Fibroblast of the aortic adventitia (primary cell): ENCODE data around the gene NUFIP1. TPM values are rescaled to one million over a fixed set of nuclear protein-coding genes. Genes with fewer than 3 reads are reported as not detected.

Experiments used
- DNase-seq: peaks from one replicate; pipeline ENCODE4 v3.0.0-alpha.2; 2010; ENCODE audit warnings: low read depth
- H3K4me3 ChIP-seq: 2 replicates; pipeline ENCODE4 v1.5.1; 2011; ENCODE audit warnings: low read depth, mild to moderate bottlenecking, control low read depth, low read length, moderate library complexity
- total RNA-seq: library from RNA; depleted of rRNA; stranded (reverse); fragments of >200 nt; gene quantifications from 2 replicates; pipeline ENCODE4 v1.2.3, GENCODE V29; 2012; ENCODE audit warnings: low replicate concordance
- TF ChIP-seq, protein P1 (sequence below): IDR thresholded peaks from 2 replicates; pipeline ENCODE4 v1.5.1; 2011; ENCODE audit warnings: mild to moderate bottlenecking, low read length, control low read depth, inconsistent platforms; ENCODE audit not compliant: insufficient read depth

NUFIP1 gene
- total RNA-seq, 1 donor: 4.5 TPM

GRCh38 chr13:44969551-44970484, 19.5 kb downstream of the NUFIP1 start:
- TF ChIP-seq, protein P1, sequence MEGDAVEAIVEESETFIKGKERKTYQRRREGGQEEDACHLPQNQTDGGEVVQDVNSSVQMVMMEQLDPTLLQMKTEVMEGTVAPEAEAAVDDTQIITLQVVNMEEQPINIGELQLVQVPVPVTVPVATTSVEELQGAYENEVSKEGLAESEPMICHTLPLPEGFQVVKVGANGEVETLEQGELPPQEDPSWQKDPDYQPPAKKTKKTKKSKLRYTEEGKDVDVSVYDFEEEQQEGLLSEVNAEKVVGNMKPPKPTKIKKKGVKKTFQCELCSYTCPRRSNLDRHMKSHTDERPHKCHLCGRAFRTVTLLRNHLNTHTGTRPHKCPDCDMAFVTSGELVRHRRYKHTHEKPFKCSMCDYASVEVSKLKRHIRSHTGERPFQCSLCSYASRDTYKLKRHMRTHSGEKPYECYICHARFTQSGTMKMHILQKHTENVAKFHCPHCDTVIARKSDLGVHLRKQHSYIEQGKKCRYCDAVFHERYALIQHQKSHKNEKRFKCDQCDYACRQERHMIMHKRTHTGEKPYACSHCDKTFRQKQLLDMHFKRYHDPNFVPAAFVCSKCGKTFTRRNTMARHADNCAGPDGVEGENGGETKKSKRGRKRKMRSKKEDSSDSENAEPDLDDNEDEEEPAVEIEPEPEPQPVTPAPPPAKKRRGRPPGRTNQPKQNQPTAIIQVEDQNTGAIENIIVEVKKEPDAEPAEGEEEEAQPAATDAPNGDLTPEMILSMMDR: peak; percentile 79
- H3K4me3 ChIP-seq: no peak overlapping the region
- DNase-seq: peak; percentile 82

GRCh38 chr13:44968434-44968815, 20.8 kb downstream of the NUFIP1 start:
- no peak for DNase-seq
- TF ChIP-seq, protein P1: no peak
- H3K4me3 ChIP-seq: no peak overlapping the region

DNA sequence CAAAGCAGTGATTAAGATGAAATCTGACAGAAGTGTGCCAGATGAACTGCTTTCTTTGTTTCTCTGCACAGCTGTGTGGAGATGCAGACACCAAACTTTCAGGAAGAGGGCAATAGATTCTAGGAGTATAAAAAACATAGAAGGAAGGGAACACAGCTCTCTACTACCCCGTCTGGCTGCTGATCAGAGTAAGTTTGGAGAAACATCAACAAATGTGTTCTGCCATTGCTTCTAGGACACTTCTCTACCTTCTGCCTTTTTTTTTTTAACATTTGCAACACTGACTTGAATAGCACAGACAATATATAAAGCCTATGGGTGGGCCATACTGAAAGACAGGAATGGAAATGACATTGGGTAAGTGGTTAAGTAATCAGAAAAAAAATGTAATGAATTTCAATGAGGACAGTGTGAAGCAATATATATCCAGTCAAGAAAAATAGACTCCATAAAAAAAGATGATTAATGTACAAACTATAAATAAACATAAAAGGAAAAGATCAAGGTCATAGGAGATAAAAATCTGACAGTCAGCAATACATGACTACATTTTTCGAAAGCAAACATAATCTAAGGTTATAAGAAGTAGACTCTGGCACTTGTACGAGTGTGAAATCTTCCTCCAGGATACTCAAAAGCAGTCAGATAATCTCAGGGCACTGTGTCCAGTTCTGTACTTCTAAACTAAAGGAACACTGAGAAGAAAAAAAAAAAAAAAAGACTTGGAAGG, 21.4 kb downstream of the NUFIP1 start:
- TF ChIP-seq, protein P1: peak; percentile 42
- DNase-seq: peak; percentile 50
- H3K4me3 ChIP-seq: no peak overlapping the region

DNA sequence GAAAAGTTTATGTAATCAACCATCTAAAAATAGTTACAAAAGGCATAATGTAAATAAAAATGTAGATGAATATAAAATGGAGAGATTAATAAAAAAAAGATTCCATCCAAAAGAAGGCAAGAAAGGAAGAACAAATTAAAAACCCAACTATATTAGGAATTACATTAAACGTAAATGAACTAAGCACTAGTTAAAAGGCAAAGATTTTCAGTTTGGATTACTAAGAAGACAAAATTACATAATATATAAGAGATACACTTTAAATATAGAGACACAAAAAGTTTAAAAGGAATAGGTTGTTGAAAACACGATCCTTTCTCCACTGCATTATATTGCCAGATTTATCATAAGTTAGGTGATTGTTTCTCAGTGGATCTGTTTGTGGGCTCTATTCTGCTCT, 27.3 kb downstream of the NUFIP1 start:
- no peak for DNase-seq
- TF ChIP-seq, protein P1: no peak
- no peak overlapping the region for H3K4me3 ChIP-seq

- no peak for DNase-seq
- TF ChIP-seq, protein P1: no peak
- no peak overlapping the region for H3K4me3 ChIP-seq
These were observed 33.9 kb downstream of the NUFIP1 start for GRCh38 chr13:44955406-44955805.

DNA sequence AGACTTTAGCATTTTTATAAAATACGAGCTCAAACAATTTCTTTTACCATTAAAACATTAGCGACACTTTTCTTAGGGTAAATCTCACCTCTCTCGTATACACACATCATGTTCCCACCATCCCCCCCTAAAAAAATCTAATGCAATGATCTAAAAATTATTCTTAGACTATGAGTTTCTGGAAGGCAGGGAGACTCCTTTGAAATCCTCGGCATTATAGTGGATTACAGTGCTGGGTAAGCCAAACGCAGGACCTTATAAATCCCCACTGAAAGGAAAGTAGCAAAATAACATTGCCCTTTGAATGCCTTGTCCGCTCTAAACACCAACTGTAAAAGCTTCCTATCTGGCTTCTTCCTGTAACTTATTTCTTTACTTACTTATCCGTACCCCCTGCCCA, 35.0 kb downstream of the NUFIP1 start:
- TF ChIP-seq, protein P1: no peak
- no peak for DNase-seq
- no peak overlapping the region for H3K4me3 ChIP-seq
